ENCODE results near the gene DNMBP.
"Not testable (repeated sequence)": the region's sequence is repeated elsewhere in the genome, so short reads cannot be mapped to it uniquely, and the experiment has no call there.

Gene DNMBP

DNA sequence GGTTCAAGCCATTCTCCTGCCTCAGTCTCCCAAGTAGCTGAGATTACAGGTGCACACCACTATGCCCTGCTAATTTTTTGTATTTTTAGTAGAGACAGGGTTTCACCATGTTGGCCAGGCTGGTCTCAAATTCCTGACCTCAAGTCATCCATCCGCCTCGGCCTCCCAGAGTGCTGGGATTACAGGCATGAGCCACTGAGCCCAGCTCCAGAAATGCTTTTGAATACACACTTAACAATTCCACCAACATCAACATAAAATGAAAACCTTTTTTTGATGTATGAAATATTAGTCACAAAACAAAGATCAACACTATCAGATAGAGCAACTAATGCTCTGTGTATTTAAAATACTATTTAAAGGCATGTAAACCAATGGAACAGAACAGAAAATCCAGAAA is 63.7 kb downstream of the DNMBP start:
- not testable (repeated sequence) for DNase-seq (ENCODE audit: low read depth)

- DNase-seq (ENCODE audit: low read depth) = no peak
These were observed 64.5 kb downstream of the DNMBP start for GRCh38 chr10:99945263-99945662.

- DNase-seq (ENCODE audit: low read depth) = no peak
These were observed 64.9 kb downstream of the DNMBP start for GRCh38 chr10:99944860-99945259.

GRCh38 chr10:99943908-99944307 is 65.8 kb downstream of the DNMBP start:
- no peak for DNase-seq (ENCODE audit: low read depth)

DNA sequence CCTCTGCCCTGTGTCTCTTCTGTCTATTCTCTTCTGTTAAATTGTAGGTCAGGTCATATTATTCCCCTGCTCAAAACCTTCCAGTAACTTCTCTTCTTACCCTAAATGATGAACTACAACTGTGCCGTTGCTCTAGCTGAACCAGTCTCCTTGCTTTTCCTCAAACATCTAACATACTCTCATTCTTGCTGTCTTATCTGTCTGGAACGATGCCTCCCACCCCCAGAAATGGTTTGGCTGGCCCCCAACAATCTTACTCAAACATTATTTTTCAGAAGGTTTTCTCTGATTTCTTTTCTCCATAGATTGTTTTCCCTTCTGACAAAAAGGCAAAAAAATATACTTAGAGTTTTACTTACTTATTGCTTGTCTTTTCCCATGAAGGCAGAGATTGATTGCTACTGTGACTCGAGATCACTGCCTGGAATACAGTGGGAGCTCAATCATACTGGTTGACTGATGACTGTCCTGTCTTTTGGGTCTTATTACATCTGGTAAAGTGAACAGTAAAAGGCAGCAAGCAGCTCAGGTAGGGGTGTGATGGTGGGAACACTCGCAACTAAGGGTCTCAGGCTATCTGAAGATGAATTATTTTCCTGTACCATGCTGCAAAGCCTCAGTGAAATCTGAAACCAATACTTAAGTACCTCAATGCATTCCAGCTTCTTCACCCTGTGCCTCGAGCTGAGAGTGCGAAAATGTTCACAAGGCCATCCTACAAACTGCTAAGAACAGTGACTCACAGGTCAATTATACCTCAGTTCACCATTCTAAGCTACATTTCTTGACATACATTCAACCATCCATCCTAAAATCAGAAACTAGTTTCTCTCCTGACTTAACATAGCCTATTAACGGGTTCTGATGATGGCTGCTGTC is 67.6 kb downstream of the DNMBP start:
- DNase-seq (ENCODE audit: low read depth) = no peak

GRCh38 chr10:99938563-99938962 is 71.2 kb downstream of the DNMBP start:
- no peak for DNase-seq (ENCODE audit: low read depth)

DNA sequence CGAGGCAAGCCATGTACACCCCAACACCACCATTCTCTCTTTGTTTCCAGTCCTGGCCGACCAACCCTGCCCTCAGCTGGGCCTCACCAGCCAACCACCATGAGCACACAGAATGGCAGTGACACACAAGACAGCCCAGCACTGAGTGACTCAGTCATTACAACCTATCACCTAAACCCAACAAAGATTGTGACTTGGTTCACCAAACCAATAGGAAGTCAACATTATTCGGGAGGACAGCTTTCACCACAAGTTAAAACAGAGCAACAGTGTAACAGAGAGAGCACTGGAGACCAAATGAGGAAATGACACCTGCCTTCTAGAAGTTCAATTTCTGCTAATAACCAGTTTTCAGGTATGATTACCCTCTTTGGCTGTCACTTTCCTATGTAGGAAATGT is 72.1 kb downstream of the DNMBP start:
- DNase-seq (ENCODE audit: low read depth) = no peak

GRCh38 chr10:99932203-99932957 is 77.4 kb downstream of the DNMBP start:
- not testable (repeated sequence) for DNase-seq (ENCODE audit: low read depth)

- DNase-seq (ENCODE audit: low read depth) = no peak
These were observed 78.8 kb downstream of the DNMBP start for GRCh38 chr10:99930731-99931550.

- DNase-seq (ENCODE audit: low read depth) = no peak
These were observed 80.4 kb downstream of the DNMBP start for GRCh38 chr10:99929360-99929759.

- no peak for DNase-seq (ENCODE audit: low read depth)
These were observed 81.9 kb downstream of the DNMBP start for GRCh38 chr10:99927721-99928280.

GRCh38 chr10:99926925-99927720 is 82.6 kb downstream of the DNMBP start:
- DNase-seq (ENCODE audit: low read depth) = no peak

GRCh38 chr10:99924451-99925255 is 85.1 kb downstream of the DNMBP start:
- no peak for DNase-seq (ENCODE audit: low read depth)

DNA sequence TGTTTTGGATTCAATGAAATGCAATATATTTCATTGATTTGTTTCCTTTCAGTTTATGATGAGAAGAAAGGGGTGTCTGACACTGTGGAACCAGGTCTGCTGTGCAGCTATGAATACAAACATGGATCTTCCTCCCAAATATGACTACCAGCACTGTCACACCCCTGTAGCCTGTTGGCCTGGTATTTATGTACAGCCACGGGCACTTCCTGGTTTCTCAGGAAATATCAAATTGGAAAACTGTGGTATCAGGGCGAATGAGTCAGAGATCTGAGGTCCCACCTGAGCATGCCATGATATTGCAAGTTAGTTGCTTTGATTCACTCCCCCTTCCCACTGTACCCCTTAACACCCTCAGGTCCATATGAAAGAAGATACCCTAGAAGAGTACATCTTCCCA is 87.8 kb downstream of the DNMBP start:
- no peak for DNase-seq (ENCODE audit: low read depth)

DNA sequence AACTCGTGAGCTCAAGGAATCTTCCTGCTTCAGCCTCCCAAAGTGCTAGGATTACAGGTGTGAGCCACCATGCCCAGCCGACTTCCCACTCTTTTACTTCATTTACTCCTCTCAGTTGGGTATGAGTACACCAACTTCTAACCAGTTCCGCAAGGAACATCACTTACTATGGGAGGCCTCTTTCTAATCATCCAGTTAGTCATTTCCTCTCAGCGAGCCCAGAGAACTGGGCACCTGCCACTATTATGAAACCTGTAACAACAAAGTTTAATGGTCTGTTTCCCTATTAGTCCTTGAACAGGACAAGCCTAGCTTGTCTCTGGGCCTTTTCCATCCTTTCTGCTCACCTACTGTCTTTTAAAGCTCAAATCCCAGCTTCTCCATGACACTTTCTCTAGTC is 88.8 kb downstream of the DNMBP start:
- DNase-seq (ENCODE audit: low read depth) = no peak

GRCh38 chr10:99920486-99920885 is 89.3 kb downstream of the DNMBP start:
- DNase-seq (ENCODE audit: low read depth) = no peak

- DNase-seq (ENCODE audit: low read depth) = no peak
These were observed 91.6 kb downstream of the DNMBP start for GRCh38 chr10:99917963-99918825.

GRCh38 chr10:99916776-99917175 is 93.0 kb downstream of the DNMBP start:
- no peak for DNase-seq (ENCODE audit: low read depth)

GRCh38 chr10:99915414-99915813 is 94.3 kb downstream of the DNMBP start:
- DNase-seq (ENCODE audit: low read depth) = no peak
